OCI-LY3 (cell line): ENCODE data around the gene CAMK1G.
A peak's percentile ranks its signal among the peaks of the same experiment; 100 is the strongest.

Experiments
- H2AFZ ChIP-seq: fragments of 200-600, 300-600 bp; shearing (Covaris generic); 2 replicates; pipeline ENCODE4 v1.6.0; 2014; ENCODE audit warnings: antibody characterized with exemption, low read depth, low read length
- H3K27ac ChIP-seq: fragments of 200-600, 300-600 bp; sonication (generic); 2 replicates; pipeline ENCODE4 v1.5.1; 2014; ENCODE audit warnings: mild to moderate bottlenecking, low read length, moderate library complexity, mixed read lengths
- H3K27me3 ChIP-seq: fragments of 200-600, 300-600 bp; sonication (generic); 2 replicates; pipeline ENCODE4 v1.6.1; 2014; ENCODE audit warnings: low read depth, low read length, mixed read lengths
- H3K36me3 ChIP-seq: fragments of 200-600, 300-600 bp; sonication (generic); replicated peaks from 2 replicates; pipeline ENCODE3; 2014; ENCODE audit warnings: low read depth, low read length, mixed read lengths
- H3K4me1 ChIP-seq: fragments of 300-600, 200-600 bp; sonication (generic); 2 replicates; pipeline ENCODE4 v1.6.1; 2014; ENCODE audit warnings: low read length, mixed read lengths
- H3K4me2 ChIP-seq: fragments of 200-600, 300-600 bp; sonication (generic); 2 replicates; pipeline ENCODE4 v1.6.1; 2014; ENCODE audit warnings: low read length, mixed read lengths
- H3K4me3 ChIP-seq: fragments of 300-600, 200-600 bp; sonication (generic); 2 replicates; pipeline ENCODE4 v1.5.1; 2014; ENCODE audit warnings: antibody characterized with exemption, mild to moderate bottlenecking, low read length, moderate library complexity
- H3K79me2 ChIP-seq: fragments of 300-600, 200-600 bp; shearing (Covaris generic); 2 replicates; pipeline ENCODE4 v1.6.1; 2014; ENCODE audit warnings: mild to moderate bottlenecking, low read length, mixed read lengths
- H3K9ac ChIP-seq: fragments of 300-600, 200-600 bp; shearing (Covaris generic); 2 replicates; pipeline ENCODE4 v1.6.0; 2014; ENCODE audit warnings: mild to moderate bottlenecking, low read length, moderate library complexity
- H3K9me3 ChIP-seq: fragments of 200-600, 300-600 bp; shearing (Covaris generic); 2 replicates; pipeline ENCODE4 v1.6.1; 2014; ENCODE audit warnings: low read length, mixed read lengths; ENCODE audit not compliant: insufficient read depth
- H4K20me1 ChIP-seq: fragments of 200-600, 300-600 bp; sonication (generic); 2 replicates; pipeline ENCODE4 v1.6.1; 2016; ENCODE audit warnings: low read length, mixed read lengths; ENCODE audit not compliant: insufficient read depth
- CTCF ChIP-seq: fragments of 200-600, 300-600 bp; sonication (generic); IDR thresholded peaks from 2 replicates; pipeline ENCODE4 v1.5.1; 2014; ENCODE audit warnings: antibody characterized with exemption, low read length, low read depth
- EZH2phosphoT487 ChIP-seq: fragments of 200-600 bp; shearing (Covaris generic); IDR thresholded peaks from 2 replicates; pipeline ENCODE4 v1.6.1; 2018; ENCODE audit warnings: antibody characterized with exemption, mixed run types, low read depth

CAMK1G gene

GRCh38 chr1:209634005-209634737, 50.7 kb downstream of the CAMK1G start:
- Histone ChIP-seq H3K36me3 (no peaks in the 10 kb centered on the region), H3K27ac (peak overlapping the region; percentile 29)
- TF ChIP-seq EZH2phosphoT487: no peak
- TF ChIP-seq CTCF: no peak

DNA sequence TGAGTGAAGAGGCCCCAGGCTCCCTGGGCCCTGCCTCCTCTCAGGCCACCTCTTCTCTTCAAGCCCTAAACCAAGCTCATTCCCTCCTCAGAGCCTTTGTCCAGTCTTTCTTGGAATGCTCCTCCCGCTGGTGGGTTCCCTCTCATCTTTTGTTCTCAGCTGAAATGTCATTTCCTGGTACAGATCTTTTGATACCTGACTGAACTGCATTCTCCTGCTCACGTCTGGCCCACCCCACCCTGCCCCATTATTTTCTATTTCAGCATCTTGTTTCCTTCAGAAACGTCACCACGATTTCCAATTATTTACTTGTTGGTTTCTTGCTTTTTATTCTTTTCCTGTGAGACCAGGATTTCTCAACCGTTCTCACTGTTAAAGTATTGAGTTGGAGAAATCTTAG, 52.3 kb downstream of the CAMK1G start:
- no peaks in the 10 kb centered on the region for H4K20me1 ChIP-seq
- no peaks in the 10 kb centered on the region for H3K79me2 ChIP-seq
- no peaks in the 10 kb centered on the region for H3K9me3 ChIP-seq
- no peak overlapping the region for H3K4me3 ChIP-seq
- TF ChIP-seq CTCF (no peak), EZH2phosphoT487 (no peak)
- H3K9ac ChIP-seq: no peak overlapping the region
- no peak overlapping the region for H2AFZ ChIP-seq
- H3K27ac ChIP-seq: no peak overlapping the region
- H3K27me3 ChIP-seq: peaks cover 16% of the 10 kb centered on the region
- H3K4me2 ChIP-seq: no peak overlapping the region
- H3K36me3 ChIP-seq: no peaks in the 10 kb centered on the region
- peaks cover 34% of the 10 kb centered on the region for H3K4me1 ChIP-seq

More at GRCh38 chr1:209634005-209634737, 50.7 kb downstream of the CAMK1G start:
- Histone ChIP-seq H2AFZ (no peak overlapping the region), H3K79me2 (no peaks in the 10 kb centered on the region), H3K4me3 (no peak overlapping the region), H3K9ac (no peak overlapping the region), H3K27me3 (peaks cover 20% of the 10 kb centered on the region), H3K9me3 (no peaks in the 10 kb centered on the region), H3K4me2 (peak overlapping the region; percentile 54), H4K20me1 (no peaks in the 10 kb centered on the region), H3K4me1 (peaks cover 34% of the 10 kb centered on the region)

DNA sequence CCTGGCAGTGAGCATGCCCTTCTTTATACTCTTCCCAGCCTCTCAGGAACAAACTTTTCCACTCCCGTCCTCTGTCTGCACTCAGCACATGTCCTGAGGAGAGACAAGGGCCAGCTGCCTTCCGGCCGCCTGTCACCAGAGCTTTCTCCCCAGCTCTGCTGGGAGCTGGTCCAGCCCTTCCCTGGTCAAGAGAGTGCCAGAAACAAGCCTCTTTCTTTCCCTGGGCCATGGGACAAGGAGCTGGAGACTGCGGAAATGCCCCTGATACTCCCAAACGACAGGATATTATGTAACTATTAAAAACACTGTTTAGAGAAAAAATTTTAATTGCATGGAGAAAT, 58.3 kb downstream of the CAMK1G start:
- no peak overlapping the region for H3K27ac ChIP-seq
- H3K36me3 ChIP-seq: no peaks in the 10 kb centered on the region
- TF ChIP-seq CTCF (no peak), EZH2phosphoT487 (no peak)
- H3K4me2 ChIP-seq: peak overlapping the region; percentile 37; the same call in 1 of the 2 replicates
- no peaks in the 10 kb centered on the region for H4K20me1 ChIP-seq
- H3K4me1 ChIP-seq: peaks cover 13% of the 10 kb centered on the region
- no peak overlapping the region for H3K9ac ChIP-seq
- H3K9me3 ChIP-seq: no peaks in the 10 kb centered on the region
- no peak overlapping the region for H3K4me3 ChIP-seq
- peaks cover 13% of the 10 kb centered on the region for H3K27me3 ChIP-seq
- no peak overlapping the region for H2AFZ ChIP-seq
- H3K79me2 ChIP-seq: no peaks in the 10 kb centered on the region

- H2AFZ ChIP-seq: no peak overlapping the region
- TF ChIP-seq EZH2phosphoT487: no peak
- TF ChIP-seq CTCF: no peak
- peaks cover 7% of the 10 kb centered on the region for H3K27me3 ChIP-seq
- no peak overlapping the region for H3K4me2 ChIP-seq
- H3K36me3 ChIP-seq: no peaks in the 10 kb centered on the region
- H3K4me1 ChIP-seq: peaks cover 10% of the 10 kb centered on the region
- no peak overlapping the region for H3K9ac ChIP-seq
- no peak overlapping the region for H3K27ac ChIP-seq
- no peaks in the 10 kb centered on the region for H3K9me3 ChIP-seq
- no peaks in the 10 kb centered on the region for H4K20me1 ChIP-seq
- H3K4me3 ChIP-seq: no peak overlapping the region
- H3K79me2 ChIP-seq: no peaks in the 10 kb centered on the region
Measured at GRCh38 chr1:209642816-209643215, 59.3 kb downstream of the CAMK1G start.
